ENCODE results near the gene CLEC4M.
"Not testable (repeated sequence)": the region's sequence is repeated elsewhere in the genome, so short reads cannot be mapped to it uniquely, and the experiment has no call there.

The CLEC4M gene

GRCh38 chr19:7757358-7757757 lies 5.7 kb upstream of the CLEC4M start:
- H3K4me3 ChIP-seq (replicated peaks; ENCODE audit: low read depth, low read length): no peak overlapping the region
- no peak for TF ChIP-seq CTCF (IDR thresholded peaks at IDR 0.05; ENCODE audit: low read length, missing control alignments)
- DNase-seq (ENCODE audit: low read depth): no peak

GRCh38 chr19:7759156-7759555 lies 3.9 kb upstream of the CLEC4M start:
- no peak for TF ChIP-seq CTCF (IDR thresholded peaks at IDR 0.05; ENCODE audit: low read length, missing control alignments)
- H3K4me3 ChIP-seq (replicated peaks; ENCODE audit: low read depth, low read length): no peak overlapping the region
- DNase-seq (ENCODE audit: low read depth): no peak

GRCh38 chr19:7763696-7764095 lies 653 bp downstream of the CLEC4M start:
- no peak overlapping the region for H3K4me3 ChIP-seq (replicated peaks; ENCODE audit: low read depth, low read length)
- no peak for TF ChIP-seq CTCF (IDR thresholded peaks at IDR 0.05; ENCODE audit: low read length, missing control alignments)
- no peak for DNase-seq (ENCODE audit: low read depth)

GRCh38 chr19:7764157-7764556 lies 1.1 kb downstream of the CLEC4M start:
- not testable (repeated sequence) for DNase-seq (ENCODE audit: low read depth); H3K4me3 ChIP-seq (replicated peaks; ENCODE audit: low read depth, low read length)

GRCh38 chr19:7765043-7765442 lies 2.0 kb downstream of the CLEC4M start:
- not testable (repeated sequence) for H3K4me3 ChIP-seq (replicated peaks; ENCODE audit: low read depth, low read length); DNase-seq (ENCODE audit: low read depth)

- H3K4me3 ChIP-seq (replicated peaks; ENCODE audit: low read depth, low read length): no peak overlapping the region
- no peak for DNase-seq (ENCODE audit: low read depth)
- TF ChIP-seq CTCF (IDR thresholded peaks at IDR 0.05; ENCODE audit: low read length, missing control alignments): no peak
These were observed 3.5 kb downstream of the CLEC4M start for GRCh38 chr19:7766535-7766934.

- TF ChIP-seq CTCF (IDR thresholded peaks at IDR 0.05; ENCODE audit: low read length, missing control alignments): no peak
- DNase-seq (ENCODE audit: low read depth): no peak
- H3K4me3 ChIP-seq (replicated peaks; ENCODE audit: low read depth, low read length): no peak overlapping the region
These were observed 4.4 kb downstream of the CLEC4M start for GRCh38 chr19:7767487-7767886.

- TF ChIP-seq CTCF (IDR thresholded peaks at IDR 0.05; ENCODE audit: low read length, missing control alignments): no peak
- no peak overlapping the region for H3K4me3 ChIP-seq (replicated peaks; ENCODE audit: low read depth, low read length)
- DNase-seq (ENCODE audit: low read depth): no peak
These were observed 6.1 kb downstream of the CLEC4M start for GRCh38 chr19:7769171-7769570.

All from fibroblast of pulmonary artery (primary cell).